ENCODE data around the gene CSMD2.

CSMD2 gene

DNA sequence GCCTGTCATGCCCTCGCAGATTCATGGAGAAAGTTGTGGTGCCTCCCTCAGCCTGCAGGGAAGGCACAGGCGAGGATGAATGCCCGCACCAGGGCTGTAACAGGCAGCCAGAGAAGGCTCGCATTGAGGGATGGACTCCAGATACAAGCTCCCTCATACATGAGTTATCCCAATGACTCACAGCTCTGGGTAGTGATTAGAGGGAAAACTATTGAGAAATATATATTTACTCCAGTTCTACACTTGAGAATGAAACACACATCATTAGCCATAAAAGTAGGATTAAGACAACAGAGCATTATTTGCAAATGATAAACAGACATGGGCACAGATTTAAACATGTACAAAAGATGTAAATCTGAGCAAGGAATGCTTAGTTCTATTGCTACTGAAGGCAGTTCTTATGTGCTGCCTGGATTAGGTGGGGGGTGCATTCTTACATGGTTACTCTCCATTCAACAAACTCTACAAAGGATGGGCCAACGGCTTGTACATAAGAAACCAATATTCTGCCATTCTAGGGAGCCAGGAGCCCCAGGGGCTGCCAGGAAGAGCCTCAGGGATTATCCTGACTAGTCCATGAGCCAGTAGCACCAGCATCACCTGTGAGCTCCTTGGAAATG is 97.9 kb downstream of the CSMD2 start:
- TF ChIP-seq, protein P1, sequence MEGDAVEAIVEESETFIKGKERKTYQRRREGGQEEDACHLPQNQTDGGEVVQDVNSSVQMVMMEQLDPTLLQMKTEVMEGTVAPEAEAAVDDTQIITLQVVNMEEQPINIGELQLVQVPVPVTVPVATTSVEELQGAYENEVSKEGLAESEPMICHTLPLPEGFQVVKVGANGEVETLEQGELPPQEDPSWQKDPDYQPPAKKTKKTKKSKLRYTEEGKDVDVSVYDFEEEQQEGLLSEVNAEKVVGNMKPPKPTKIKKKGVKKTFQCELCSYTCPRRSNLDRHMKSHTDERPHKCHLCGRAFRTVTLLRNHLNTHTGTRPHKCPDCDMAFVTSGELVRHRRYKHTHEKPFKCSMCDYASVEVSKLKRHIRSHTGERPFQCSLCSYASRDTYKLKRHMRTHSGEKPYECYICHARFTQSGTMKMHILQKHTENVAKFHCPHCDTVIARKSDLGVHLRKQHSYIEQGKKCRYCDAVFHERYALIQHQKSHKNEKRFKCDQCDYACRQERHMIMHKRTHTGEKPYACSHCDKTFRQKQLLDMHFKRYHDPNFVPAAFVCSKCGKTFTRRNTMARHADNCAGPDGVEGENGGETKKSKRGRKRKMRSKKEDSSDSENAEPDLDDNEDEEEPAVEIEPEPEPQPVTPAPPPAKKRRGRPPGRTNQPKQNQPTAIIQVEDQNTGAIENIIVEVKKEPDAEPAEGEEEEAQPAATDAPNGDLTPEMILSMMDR (IDR thresholded peaks at IDR 0.05; ENCODE audit: low read depth, low read length) = no peak
- peak; percentile 39 for DNase-seq (ENCODE audit: extremely low read depth, low read depth)

- no peak for DNase-seq (ENCODE audit: extremely low read depth, low read depth)
- TF ChIP-seq, protein P1 (IDR thresholded peaks at IDR 0.05; ENCODE audit: low read depth, low read length) = no peak
These were observed 98.9 kb downstream of the CSMD2 start for GRCh38 chr1:34066166-34066565.

- no peak for DNase-seq (ENCODE audit: extremely low read depth, low read depth)
- TF ChIP-seq, protein P1 (IDR thresholded peaks at IDR 0.05; ENCODE audit: low read depth, low read length) = no peak
These were observed 99.5 kb downstream of the CSMD2 start for GRCh38 chr1:34065498-34065897.

- peak; percentile 19 for DNase-seq (ENCODE audit: extremely low read depth, low read depth)
These were observed 104.1 kb downstream of the CSMD2 start for GRCh38 chr1:34060901-34061415.

GRCh38 chr1:34060187-34060730 is 104.8 kb downstream of the CSMD2 start:
- TF ChIP-seq, protein P1 (IDR thresholded peaks at IDR 0.05; ENCODE audit: low read depth, low read length) = no peak
- no peak for DNase-seq (ENCODE audit: extremely low read depth, low read depth)

More at GRCh38 chr1:34060901-34061415, 104.1 kb downstream of the CSMD2 start:
- TF ChIP-seq, protein P1 (IDR thresholded peaks at IDR 0.05; ENCODE audit: low read depth, low read length) = no peak

GRCh38 chr1:34057347-34058130 is 107.5 kb downstream of the CSMD2 start:
- TF ChIP-seq, protein P1 (IDR thresholded peaks at IDR 0.05; ENCODE audit: low read depth, low read length) = no peak
- no peak for DNase-seq (ENCODE audit: extremely low read depth, low read depth)

- DNase-seq (ENCODE audit: extremely low read depth, low read depth) = no peak
- TF ChIP-seq, protein P1 (IDR thresholded peaks at IDR 0.05; ENCODE audit: low read depth, low read length) = no peak
These were observed 109.2 kb downstream of the CSMD2 start for GRCh38 chr1:34055818-34056217.

Measured in AG09319 (cell line).